Lower leg skin (tissue), 4 donors: ENCODE results near the gene CXCR1. TPM values are rescaled to one million over a fixed set of nuclear protein-coding genes. Genes with fewer than 3 reads are reported as not detected.

ENCODE experiments used
- DNase-seq, 2 donors: peaks; one replicate each; pipeline ENCODE4 v3.0.0-alpha.2; 2019; ENCODE audit warnings: low spot score in 2 of 2
- H3K4me3 ChIP-seq: fragments of 200-600 bp; sonication (generic); 2 replicates; pipeline ENCODE4 v1.5.1; 2017; ENCODE audit warnings: mild to moderate bottlenecking, low read depth; ENCODE audit not compliant: poor library complexity, severe bottlenecking
- POLR2A ChIP-seq, 2 donors: fragments of 450-650 bp; IDR thresholded peaks; one replicate each; pipeline ENCODE4 v1.6.1; 2016 to 2017; ENCODE audit warnings: antibody characterized with exemption in 2 of 2, mild to moderate bottlenecking in 1 of 2, moderate library complexity in 1 of 2
- WGBS, 2 donors: methylation state at CpG; one replicate each; pipeline ENCODE4 v1.1.5; 2018; 5-methylcytosine and 5-hydroxymethylcytosine counted together
- intact Hi-C: fragments of 100-400 bp; cut with DNase I; formaldehyde crosslinking; loops from one replicate; pipeline ENCODE4 v1.15.0; 2023; ENCODE audit warnings: low total_unique reads
- total RNA-seq, 4 donors: library from RNA; depleted of rRNA; stranded (reverse); fragments of >200 nt; gene quantifications; one replicate each; pipeline ENCODE4 v1.1.0, GENCODE V29; 2016
- TF ChIP-seq, protein P1 (sequence below), 3 donors: fragments of 450-650 bp; IDR thresholded peaks; one replicate each; pipeline ENCODE4 v1.5.1; 2016; ENCODE audit warnings: antibody characterized with exemption in 3 of 3, mild to moderate bottlenecking in 3 of 3, moderate library complexity in 2 of 3

CXCR1 gene
- total RNA-seq, 4 donors from 2014 or later: 0.15 to 0.46 TPM; not detected in 2

DNA sequence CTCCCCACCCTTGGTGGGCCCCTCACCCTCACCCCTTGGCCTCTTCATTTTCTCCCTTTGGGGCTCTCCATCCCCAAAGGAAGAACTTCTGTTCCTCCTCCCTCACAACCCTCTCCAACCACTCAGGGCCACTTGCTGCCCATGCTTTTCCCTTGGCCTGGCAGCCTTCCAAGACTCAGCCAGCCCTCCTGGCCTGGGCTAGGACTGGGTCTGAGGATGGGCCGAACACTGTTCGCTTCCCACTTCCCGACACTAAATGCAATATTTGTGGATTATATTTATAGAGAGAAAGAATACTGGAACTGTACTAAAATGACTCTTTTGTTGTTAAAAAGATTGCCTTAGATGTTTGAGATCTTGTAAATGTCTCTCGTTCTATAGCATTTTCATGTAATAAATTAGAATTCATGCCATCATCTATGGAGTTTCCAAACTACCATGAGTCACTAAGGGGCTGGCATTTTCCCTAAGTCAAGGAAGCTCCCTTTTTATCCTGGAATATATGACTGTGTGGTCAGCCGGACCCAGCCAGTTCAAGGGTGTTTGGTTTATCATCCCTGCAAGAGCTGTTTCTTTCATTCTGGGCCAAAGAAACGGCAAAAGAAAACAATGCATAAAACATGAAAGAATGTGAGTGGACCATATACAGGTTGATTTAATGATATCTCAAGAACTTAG lies 37.2 kb downstream of the CXCR1 start:
- no peak overlapping the region for H3K4me3 ChIP-seq
- 77 to 86% methylated on average over 6 of the region's 6 CpGs for WGBS, 2 donors
- intact Hi-C loops: no loop called here
- no peak for TF ChIP-seq POLR2A (IDR thresholded peaks at IDR 0.05)
- TF ChIP-seq, protein P1, sequence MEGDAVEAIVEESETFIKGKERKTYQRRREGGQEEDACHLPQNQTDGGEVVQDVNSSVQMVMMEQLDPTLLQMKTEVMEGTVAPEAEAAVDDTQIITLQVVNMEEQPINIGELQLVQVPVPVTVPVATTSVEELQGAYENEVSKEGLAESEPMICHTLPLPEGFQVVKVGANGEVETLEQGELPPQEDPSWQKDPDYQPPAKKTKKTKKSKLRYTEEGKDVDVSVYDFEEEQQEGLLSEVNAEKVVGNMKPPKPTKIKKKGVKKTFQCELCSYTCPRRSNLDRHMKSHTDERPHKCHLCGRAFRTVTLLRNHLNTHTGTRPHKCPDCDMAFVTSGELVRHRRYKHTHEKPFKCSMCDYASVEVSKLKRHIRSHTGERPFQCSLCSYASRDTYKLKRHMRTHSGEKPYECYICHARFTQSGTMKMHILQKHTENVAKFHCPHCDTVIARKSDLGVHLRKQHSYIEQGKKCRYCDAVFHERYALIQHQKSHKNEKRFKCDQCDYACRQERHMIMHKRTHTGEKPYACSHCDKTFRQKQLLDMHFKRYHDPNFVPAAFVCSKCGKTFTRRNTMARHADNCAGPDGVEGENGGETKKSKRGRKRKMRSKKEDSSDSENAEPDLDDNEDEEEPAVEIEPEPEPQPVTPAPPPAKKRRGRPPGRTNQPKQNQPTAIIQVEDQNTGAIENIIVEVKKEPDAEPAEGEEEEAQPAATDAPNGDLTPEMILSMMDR (IDR thresholded peaks at IDR 0.05): no peak
- DNase-seq: no peak

DNA sequence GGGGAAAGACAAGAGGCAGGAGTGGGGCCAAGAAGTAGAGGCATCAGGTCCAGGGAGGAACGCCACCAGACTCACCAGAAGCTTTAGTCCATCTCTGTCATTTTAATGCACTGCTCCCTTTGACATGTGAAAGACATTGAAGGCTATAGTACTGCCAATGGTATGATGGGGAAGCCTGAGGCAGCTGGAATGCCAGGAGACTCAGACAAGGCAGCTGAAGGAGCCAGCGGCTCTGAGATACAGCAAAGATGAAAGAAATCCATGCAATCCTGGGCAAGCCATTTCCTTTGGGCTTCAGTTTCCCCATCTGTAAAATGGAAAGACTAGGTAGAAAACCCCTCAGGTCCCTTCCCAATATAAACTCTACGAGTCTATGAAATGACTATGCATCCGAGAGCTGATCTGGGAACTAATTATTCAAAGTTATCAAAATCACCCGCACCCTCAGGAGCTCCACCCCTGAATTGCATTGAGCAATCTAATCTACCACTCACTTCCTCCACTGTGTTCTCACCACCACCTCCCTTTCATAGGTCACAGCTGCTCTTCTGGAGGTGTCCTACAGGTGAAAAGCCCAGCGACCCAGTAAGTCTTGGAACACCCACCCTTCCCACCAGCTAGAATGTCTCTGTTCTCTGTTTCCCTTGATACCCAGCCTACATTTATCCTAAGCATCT lies 37.8 kb downstream of the CXCR1 start:
- DNase-seq: no peak
- 46 to 59% methylated on average over 6 of the region's 6 CpGs for WGBS, 2 donors
- intact Hi-C loops: no loop called here
- TF ChIP-seq POLR2A (IDR thresholded peaks at IDR 0.05): no peak
- TF ChIP-seq, protein P1 (IDR thresholded peaks at IDR 0.05): no peak
- no peak overlapping the region for H3K4me3 ChIP-seq

DNA sequence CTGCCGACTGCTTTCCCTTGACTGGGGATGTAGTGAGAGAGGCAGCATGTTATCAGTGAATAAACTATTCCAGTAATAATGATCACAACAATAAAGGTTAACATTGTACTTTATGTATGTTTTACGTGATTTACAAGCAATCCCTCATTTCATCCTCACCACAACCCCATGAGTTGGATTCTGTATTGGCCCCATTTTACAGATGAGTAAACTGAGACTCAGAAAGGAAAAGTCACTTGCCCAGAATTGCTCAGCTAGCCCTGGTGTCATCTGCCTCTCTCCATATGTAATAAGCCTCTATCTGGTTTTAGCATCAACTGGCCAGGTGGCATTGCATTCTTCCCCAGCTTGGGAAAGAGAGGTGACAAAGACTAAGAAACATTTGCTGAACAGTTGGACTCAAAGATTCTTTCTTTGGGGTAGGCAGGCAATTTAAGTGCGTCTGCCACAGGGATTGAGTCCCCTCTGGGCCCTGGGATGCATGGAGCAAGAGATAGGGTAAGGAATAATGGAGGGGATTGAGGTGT lies 38.8 kb downstream of the CXCR1 start:
- intact Hi-C loops: no loop called here
- no peak for DNase-seq
- 80 to 87% methylated on average over 3 of the region's 3 CpGs for WGBS, 2 donors
- TF ChIP-seq, protein P1 (IDR thresholded peaks at IDR 0.05): no peak
- no peak for TF ChIP-seq POLR2A (IDR thresholded peaks at IDR 0.05)
- no peak overlapping the region for H3K4me3 ChIP-seq

DNA sequence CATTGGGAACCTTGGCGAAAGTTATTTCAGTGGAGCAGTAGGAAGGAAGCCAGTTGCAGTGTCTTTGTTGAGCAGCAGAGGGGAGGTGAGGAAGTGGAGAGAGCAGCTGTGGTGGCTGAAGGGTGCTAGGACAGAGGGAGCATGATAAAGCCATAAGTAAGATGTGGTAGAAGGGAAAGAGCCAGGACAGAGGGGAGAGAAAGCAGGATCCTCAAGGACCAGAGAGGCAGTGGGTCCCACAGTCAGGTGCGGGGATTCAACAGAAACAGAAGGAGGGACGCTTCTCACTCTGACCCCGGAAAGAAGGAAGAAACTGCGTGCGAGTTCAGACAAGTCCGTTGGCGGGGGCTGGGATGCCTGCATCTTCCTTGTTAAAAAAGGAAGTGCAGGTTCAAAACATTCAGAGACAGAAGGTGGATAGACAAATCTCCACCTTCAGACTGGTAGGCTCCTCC lies 41.1 kb downstream of the CXCR1 start, which contains the start of gene CXCR2:
Gene CXCR2, plus strand, starts transcription at position 403 of the 455 bp plus-strand sequence. CDS start 8,774 bp downstream, outside the sequence.
- WGBS, 2 donors: 29 to 31% methylated on average over 8 of the region's 8 CpGs
- TF ChIP-seq, protein P1 (IDR thresholded peaks at IDR 0.05): no peak
- TF ChIP-seq POLR2A (IDR thresholded peaks at IDR 0.05): no peak
- no peak for DNase-seq
- intact Hi-C loops: no loop called here
- no peak within 1 kb of the TSS for H3K4me3 ChIP-seq

DNA sequence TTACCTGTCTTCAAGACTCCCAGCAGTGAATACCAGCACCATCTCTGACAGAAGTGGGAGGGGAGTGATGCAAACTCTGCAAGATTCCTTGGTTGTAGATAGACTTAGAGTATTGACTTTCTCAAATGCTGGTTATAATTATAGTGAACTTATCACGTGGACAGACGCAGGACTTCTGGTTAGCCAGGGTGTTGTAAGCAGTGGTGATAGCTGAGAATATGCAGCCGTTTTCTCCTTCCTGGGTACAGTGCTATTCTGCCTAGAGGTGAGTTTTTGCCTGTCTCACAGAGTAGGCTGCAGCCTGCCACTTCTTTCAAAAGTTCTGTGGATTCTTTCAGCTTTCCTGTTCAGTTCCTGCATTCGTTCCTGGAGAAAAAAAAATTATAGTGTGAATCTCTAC lies 41.7 kb downstream of the CXCR1 start:
- H3K4me3 ChIP-seq: no peak overlapping the region
- DNase-seq: no peak
- TF ChIP-seq, protein P1 (IDR thresholded peaks at IDR 0.05): no peak
- WGBS, 2 donors: 25 to 39% methylated on average over 4 of the region's 4 CpGs
- intact Hi-C loops: no loop called here
